Kasumi-1 (cell line): ENCODE measurements around the gene TBCCD1.
A peak's percentile ranks its signal among the peaks of the same experiment; 100 is the strongest.
"Not testable (repeated sequence)": the region's sequence is repeated elsewhere in the genome, so short reads cannot be mapped to it uniquely, and the experiment has no call there.

Experiments used
- DNase-seq, 2 experiments: peaks; one replicate each; lab custom pipeline; 2025; lab: John Stamatoyannopoulos, UW

The TBCCD1 gene

GRCh38 chr3:186551387-186551786 lies 15.8 kb downstream of the TBCCD1 start:
- peak in 1 of 2 experiments; percentile 2 for DNase-seq

- DNase-seq, result no peak
Observed at GRCh38 chr3:186549497-186549896, 17.6 kb downstream of the TBCCD1 start.

GRCh38 chr3:186544281-186544680 lies 22.9 kb downstream of the TBCCD1 start, which contains the start of gene CRYGS:
TSS of gene CRYGS (minus strand) at chr3:186544380. CDS start at chr3:186544326, 54 bp downstream.
- no peak for DNase-seq

GRCh38 chr3:186540835-186541226 lies 26.3 kb downstream of the TBCCD1 start:
- DNase-seq, result no peak

- DNase-seq, result peak; percentile 74 to 79
Observed at GRCh38 chr3:186540221-186540834, 26.8 kb downstream of the TBCCD1 start.

- no peak for DNase-seq
Observed at GRCh38 chr3:186538779-186539178, 28.4 kb downstream of the TBCCD1 start.

GRCh38 chr3:186536883-186537844 lies 30.0 kb downstream of the TBCCD1 start:
- peak; percentile 37 to 45 for DNase-seq

- DNase-seq, result peak; percentile 68 to 81
Observed at GRCh38 chr3:186534113-186534669, 32.9 kb downstream of the TBCCD1 start.

GRCh38 chr3:186532598-186533072 lies 34.5 kb downstream of the TBCCD1 start:
- DNase-seq, result peak; percentile 87

- DNase-seq, result not testable (repeated sequence)
Observed at GRCh38 chr3:186531694-186532093, 35.4 kb downstream of the TBCCD1 start.

GRCh38 chr3:186530415-186530814 lies 36.7 kb downstream of the TBCCD1 start:
- no peak for DNase-seq

- DNase-seq, result peak; percentile 78 to 89
Observed at GRCh38 chr3:186529201-186529999, 37.7 kb downstream of the TBCCD1 start.

- DNase-seq, result no peak
Observed at GRCh38 chr3:186526256-186526606, 40.9 kb downstream of the TBCCD1 start.

- DNase-seq, result no peak
Observed at GRCh38 chr3:186525369-186526255, 41.5 kb downstream of the TBCCD1 start.

- no peak for DNase-seq
Observed at GRCh38 chr3:186524616-186525015, 42.5 kb downstream of the TBCCD1 start.

- DNase-seq, result no peak
Observed at GRCh38 chr3:186523434-186523833, 43.7 kb downstream of the TBCCD1 start.

GRCh38 chr3:186523022-186523421 lies 44.1 kb downstream of the TBCCD1 start:
- no peak for DNase-seq

- no peak for DNase-seq
Observed at GRCh38 chr3:186520957-186521842, 45.9 kb downstream of the TBCCD1 start.

GRCh38 chr3:186520431-186520830 lies 46.7 kb downstream of the TBCCD1 start:
- DNase-seq, result no peak
